ENCODE data around the gene ATP8B1. TPM values are rescaled to one million over a fixed set of nuclear protein-coding genes. Genes with fewer than 3 reads are reported as not detected.
"Not testable (repeated sequence)": the region's sequence is repeated elsewhere in the genome, so short reads cannot be mapped to it uniquely, and the experiment has no call there.

Gene ATP8B1
- total RNA-seq, 1 donor from 2014 or later = 0.15 TPM

- Mint-ChIP-seq H3K9me3 (peaks cover 2% of the 10 kb centered on the region), H3K4me1 (no peaks in the 10 kb centered on the region), H3K27me3 (ENCODE audit: insufficient read depth, low read depth) (peaks cover 8% of the 10 kb centered on the region), H3K27ac (no peak overlapping the region), H3K36me3 (peaks cover 1% of the 10 kb centered on the region), H3K4me3 (no peak overlapping the region)
- Histone ChIP-seq H3K9me3 (ENCODE audit: low read depth) (no peaks in the 10 kb centered on the region), H3K4me1 (no peaks in the 10 kb centered on the region), H2AFZ (replicated peaks) (no peak overlapping the region), H3F3A (ENCODE audit: low read depth) (no peaks in the 10 kb centered on the region), H3K79me2 (ENCODE audit: low read depth) (no peaks in the 10 kb centered on the region), H3K36me3 (no peaks in the 10 kb centered on the region), H3K9ac (no peak overlapping the region), H3K27me3 (no peaks in the 10 kb centered on the region), H3K27ac (no peak overlapping the region), H3K4me2 (no peak overlapping the region), H4K20me1 (ENCODE audit: low read depth) (no peaks in the 10 kb centered on the region), H3K4me3 (no peak overlapping the region)
- DNase-seq (ENCODE audit: low spot score) = no peak
- TF ChIP-seq EZH2 (IDR thresholded peaks at IDR 0.05) = no peak
- TF ChIP-seq, protein P1, sequence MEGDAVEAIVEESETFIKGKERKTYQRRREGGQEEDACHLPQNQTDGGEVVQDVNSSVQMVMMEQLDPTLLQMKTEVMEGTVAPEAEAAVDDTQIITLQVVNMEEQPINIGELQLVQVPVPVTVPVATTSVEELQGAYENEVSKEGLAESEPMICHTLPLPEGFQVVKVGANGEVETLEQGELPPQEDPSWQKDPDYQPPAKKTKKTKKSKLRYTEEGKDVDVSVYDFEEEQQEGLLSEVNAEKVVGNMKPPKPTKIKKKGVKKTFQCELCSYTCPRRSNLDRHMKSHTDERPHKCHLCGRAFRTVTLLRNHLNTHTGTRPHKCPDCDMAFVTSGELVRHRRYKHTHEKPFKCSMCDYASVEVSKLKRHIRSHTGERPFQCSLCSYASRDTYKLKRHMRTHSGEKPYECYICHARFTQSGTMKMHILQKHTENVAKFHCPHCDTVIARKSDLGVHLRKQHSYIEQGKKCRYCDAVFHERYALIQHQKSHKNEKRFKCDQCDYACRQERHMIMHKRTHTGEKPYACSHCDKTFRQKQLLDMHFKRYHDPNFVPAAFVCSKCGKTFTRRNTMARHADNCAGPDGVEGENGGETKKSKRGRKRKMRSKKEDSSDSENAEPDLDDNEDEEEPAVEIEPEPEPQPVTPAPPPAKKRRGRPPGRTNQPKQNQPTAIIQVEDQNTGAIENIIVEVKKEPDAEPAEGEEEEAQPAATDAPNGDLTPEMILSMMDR (IDR thresholded peaks at IDR 0.05) = no peak
- TF ChIP-seq EZH2phosphoT487 (IDR thresholded peaks at IDR 0.05) = no peak
Measured at GRCh38 chr18:57831597-57832377, 28.7 kb upstream of the ATP8B1 start.

GRCh38 chr18:57827646-57828045 lies 24.5 kb upstream of the ATP8B1 start:
- H3K4me3 ChIP-seq = no peak overlapping the region
- no peak for DNase-seq (ENCODE audit: low spot score)

DNA sequence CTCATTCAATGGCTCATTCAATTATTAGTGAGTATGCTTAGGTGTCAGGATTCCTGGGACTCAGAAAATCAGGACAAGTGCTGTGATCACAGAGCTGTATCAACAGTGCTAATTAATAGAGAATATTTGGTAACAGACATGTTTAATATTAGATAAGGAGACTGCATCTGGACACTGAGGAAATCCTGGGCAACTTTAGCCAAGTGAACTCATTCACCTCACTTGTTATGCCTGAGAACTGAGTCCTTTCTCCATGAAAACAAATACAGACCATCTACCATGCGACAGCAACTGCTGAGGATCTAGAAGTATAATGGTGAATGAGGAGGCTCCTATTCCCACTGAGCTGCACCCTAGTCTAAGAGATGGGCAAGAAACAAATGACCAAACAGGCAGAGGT lies 23.1 kb upstream of the ATP8B1 start:
- H3K4me3 ChIP-seq = no peak overlapping the region
- H3K4me1 ChIP-seq = no peaks in the 10 kb centered on the region
- Mint-ChIP-seq H3K9me3 (no peaks in the 10 kb centered on the region), H3K27me3 (ENCODE audit: insufficient read depth, low read depth) (peaks cover 2% of the 10 kb centered on the region), H3K4me1 (no peaks in the 10 kb centered on the region), H3K27ac (no peak overlapping the region), H3K4me3 (no peak overlapping the region), H3K36me3 (no peaks in the 10 kb centered on the region)
- no peaks in the 10 kb centered on the region for H3F3A ChIP-seq (ENCODE audit: low read depth)
- H2AFZ ChIP-seq (replicated peaks) = no peak overlapping the region
- H3K27ac ChIP-seq = no peak overlapping the region
- DNase-seq (ENCODE audit: low spot score) = no peak
- H3K27me3 ChIP-seq = no peaks in the 10 kb centered on the region
- no peaks in the 10 kb centered on the region for H4K20me1 ChIP-seq (ENCODE audit: low read depth)
- no peak overlapping the region for H3K9ac ChIP-seq
- H3K36me3 ChIP-seq = no peaks in the 10 kb centered on the region
- H3K9me3 ChIP-seq (ENCODE audit: low read depth) = no peaks in the 10 kb centered on the region
- TF ChIP-seq EZH2phosphoT487 (IDR thresholded peaks at IDR 0.05) (no peak), EZH2 (IDR thresholded peaks at IDR 0.05) (no peak)
- TF ChIP-seq, protein P1 (IDR thresholded peaks at IDR 0.05) = no peak
- H3K79me2 ChIP-seq (ENCODE audit: low read depth) = no peaks in the 10 kb centered on the region
- H3K4me2 ChIP-seq = no peak overlapping the region

More at GRCh38 chr18:57827646-57828045, 24.5 kb upstream of the ATP8B1 start:
- Histone ChIP-seq H3K27me3 (no peaks in the 10 kb centered on the region), H3K4me2 (no peak overlapping the region), H3K4me1 (no peaks in the 10 kb centered on the region), H3K36me3 (no peaks in the 10 kb centered on the region), H3K9me3 (ENCODE audit: low read depth) (no peaks in the 10 kb centered on the region), H2AFZ (replicated peaks) (no peak overlapping the region), H3K9ac (no peak overlapping the region), H4K20me1 (ENCODE audit: low read depth) (no peaks in the 10 kb centered on the region), H3F3A (ENCODE audit: low read depth) (no peaks in the 10 kb centered on the region), H3K79me2 (ENCODE audit: low read depth) (no peaks in the 10 kb centered on the region), H3K27ac (no peak overlapping the region)
- H3K27me3 Mint-ChIP-seq (ENCODE audit: insufficient read depth, low read depth) = peaks cover 6% of the 10 kb centered on the region
- H3K4me1 Mint-ChIP-seq = no peaks in the 10 kb centered on the region
- H3K4me3 Mint-ChIP-seq = no peak overlapping the region
- H3K27ac Mint-ChIP-seq = no peak overlapping the region
- TF ChIP-seq, protein P1 (IDR thresholded peaks at IDR 0.05) = no peak
- TF ChIP-seq EZH2 (IDR thresholded peaks at IDR 0.05) (no peak), EZH2phosphoT487 (IDR thresholded peaks at IDR 0.05) (no peak)
- H3K9me3 Mint-ChIP-seq = peaks cover 2% of the 10 kb centered on the region
- peaks cover 1% of the 10 kb centered on the region for H3K36me3 Mint-ChIP-seq

DNA sequence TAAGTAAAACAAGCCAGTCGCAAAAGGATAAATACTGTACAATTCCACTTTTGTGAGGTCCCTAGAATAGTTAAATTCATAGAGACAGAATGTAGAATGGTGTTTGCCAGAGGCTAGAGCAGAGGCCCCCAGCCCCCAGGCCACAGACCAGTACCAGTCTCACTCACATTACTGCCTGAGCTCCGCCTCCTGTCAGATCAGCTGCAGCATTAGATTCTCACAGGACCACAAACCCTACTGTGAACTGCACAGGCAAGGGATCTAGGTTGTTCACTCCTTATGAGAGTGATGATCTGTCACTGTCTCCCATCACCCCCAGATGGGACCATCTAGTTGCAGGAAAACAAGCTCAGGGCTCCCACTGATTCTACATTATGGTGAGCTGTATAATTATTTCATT lies 17.5 kb upstream of the ATP8B1 start:
- DNase-seq (ENCODE audit: low spot score); H2AFZ ChIP-seq (replicated peaks): not testable (repeated sequence)

More for the DNA sequence above, 17.5 kb upstream of the ATP8B1 start:
- not testable (repeated sequence) for H3K27ac ChIP-seq; H3K4me2 ChIP-seq; H3K9ac ChIP-seq; H3K36me3 Mint-ChIP-seq; H3K27ac Mint-ChIP-seq; H4K20me1 ChIP-seq (ENCODE audit: low read depth); H3K79me2 ChIP-seq (ENCODE audit: low read depth); H3F3A ChIP-seq (ENCODE audit: low read depth); H3K4me1 ChIP-seq; H3K4me1 Mint-ChIP-seq; H3K27me3 Mint-ChIP-seq (ENCODE audit: insufficient read depth, low read depth); H3K4me3 ChIP-seq; H3K9me3 ChIP-seq (ENCODE audit: low read depth); H3K9me3 Mint-ChIP-seq; H3K36me3 ChIP-seq; H3K4me3 Mint-ChIP-seq; H3K27me3 ChIP-seq
